GDM1 (cell line): ENCODE results near the gene KCNA3.

ENCODE experiments used
- DNase-seq: peaks from one replicate; lab custom pipeline; 2025; lab: John Stamatoyannopoulos, UW

Gene KCNA3

DNA sequence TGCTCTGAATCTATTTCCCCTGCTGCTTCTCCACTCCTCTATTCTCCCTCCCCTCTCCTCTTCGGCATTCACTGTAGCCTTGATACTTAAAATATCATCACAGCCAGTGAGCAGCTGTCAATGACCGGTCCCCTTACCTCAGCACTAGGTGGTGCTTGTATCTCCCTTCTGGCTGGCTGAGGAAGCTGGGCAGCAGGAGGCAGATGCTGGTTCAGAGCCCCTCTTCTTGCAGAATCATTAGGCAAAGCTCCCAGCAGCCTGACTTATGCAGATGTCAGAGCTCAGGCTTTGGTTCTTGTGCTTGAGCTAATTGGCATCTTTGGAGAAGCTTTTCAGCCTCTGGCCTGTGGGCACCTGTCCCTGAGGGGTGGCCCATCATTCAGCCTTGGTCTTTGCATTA is 36.7 kb downstream of the KCNA3 start:
- no peak for DNase-seq

- no peak for DNase-seq
Measured at GRCh38 chr1:110637475-110637874, 37.3 kb downstream of the KCNA3 start.

DNA sequence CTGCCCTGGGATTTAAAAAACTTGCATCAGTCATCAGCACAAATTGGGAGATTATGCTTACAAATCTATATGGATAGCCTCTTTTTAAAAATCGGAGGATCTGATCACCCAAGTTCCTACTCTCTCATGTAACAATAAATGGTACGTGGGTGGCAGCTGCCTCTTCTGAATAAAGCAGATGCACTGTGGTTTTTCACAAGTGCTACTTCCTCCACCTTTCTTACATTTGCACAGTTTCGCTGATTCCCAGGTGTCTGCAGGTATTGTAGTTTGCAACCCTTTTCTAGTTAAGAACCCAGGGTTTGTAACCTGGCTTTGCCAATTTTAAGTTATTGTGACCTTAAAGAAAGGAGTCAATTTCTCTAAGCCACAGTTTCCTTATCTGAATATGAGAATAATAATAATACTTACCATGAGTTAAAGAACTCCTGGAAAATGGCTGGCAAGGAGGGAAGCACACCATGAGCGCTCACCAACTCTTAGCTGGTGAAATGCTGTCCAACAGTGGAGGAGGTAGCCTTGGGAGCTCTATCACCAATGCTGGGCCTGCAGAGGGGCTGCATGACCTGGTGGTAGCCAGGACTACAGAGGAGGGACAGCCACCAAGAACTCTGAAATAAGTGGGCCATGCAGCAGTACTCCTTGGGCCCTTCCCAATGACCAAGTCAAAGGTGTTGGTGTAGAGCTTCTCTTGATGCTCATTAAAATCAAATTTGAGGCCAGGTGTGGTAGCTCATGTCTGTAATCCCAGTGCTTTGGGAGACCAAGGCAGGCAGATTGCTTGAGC is 38.4 kb downstream of the KCNA3 start:
- DNase-seq, result no peak

- DNase-seq, result no peak
Measured at GRCh38 chr1:110635434-110635833, 39.3 kb downstream of the KCNA3 start.

GRCh38 chr1:110634455-110635311 is 40.1 kb downstream of the KCNA3 start:
- DNase-seq, result no peak

DNA sequence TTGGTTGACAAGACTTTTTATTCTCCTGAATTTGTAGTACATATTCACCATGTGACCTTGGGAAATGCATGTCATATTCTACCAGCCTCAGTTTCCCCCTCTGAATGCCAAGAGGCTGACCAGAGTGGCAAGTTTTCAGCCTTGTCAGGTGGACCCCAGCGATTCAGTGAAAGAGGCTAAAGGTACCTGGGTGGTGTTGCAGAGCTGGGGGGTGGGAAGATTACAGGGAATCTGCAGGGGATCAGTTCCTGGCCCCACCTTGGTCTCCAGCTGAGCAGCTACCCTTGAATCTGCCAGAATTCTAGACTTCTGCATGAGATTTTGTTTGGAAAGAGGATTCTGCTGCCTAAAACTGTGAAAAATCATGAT is 40.7 kb downstream of the KCNA3 start:
- no peak for DNase-seq

GRCh38 chr1:110633646-110634030 is 41.1 kb downstream of the KCNA3 start:
- no peak for DNase-seq

DNA sequence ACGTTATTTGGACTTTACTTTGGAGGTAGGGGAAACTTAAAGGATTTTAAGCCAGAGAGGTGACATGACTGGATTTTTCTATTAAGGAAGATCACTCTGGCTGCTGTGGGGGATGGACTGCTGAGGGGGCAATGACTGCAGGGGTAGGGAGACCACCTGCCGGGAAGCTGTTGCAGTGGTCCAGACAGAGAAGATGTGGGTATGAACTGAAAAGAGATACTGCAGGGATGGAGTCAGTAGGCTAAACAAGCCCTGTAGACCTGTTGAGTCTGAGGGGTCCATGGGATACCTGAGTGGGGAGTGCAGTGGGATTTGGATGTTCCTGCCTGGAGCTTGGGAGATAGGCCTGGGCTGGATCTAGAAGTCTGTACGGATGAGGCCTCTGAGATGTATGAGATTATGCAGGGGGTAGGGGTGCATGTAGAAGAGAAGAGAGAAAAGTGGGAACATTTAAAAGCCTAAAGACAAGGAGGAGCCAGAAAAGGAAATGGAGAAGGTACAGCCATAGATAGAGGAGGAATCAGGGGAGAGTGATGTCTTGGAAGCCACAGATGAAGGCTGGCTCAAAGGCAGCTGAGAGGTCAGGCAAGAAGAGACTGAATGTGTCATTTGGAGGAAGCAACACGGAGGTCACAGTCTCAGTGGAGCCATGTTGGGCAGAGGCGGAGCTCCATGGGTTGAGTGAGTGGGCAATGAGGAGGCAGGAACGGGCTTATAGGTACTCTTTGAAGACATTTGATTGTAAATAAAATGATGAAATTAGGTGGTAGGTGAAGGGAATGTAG is 42.7 kb downstream of the KCNA3 start:
- DNase-seq, result no peak

- DNase-seq, result peak; percentile 31
Measured at GRCh38 chr1:110630839-110631663, 43.7 kb downstream of the KCNA3 start.

- no peak for DNase-seq
Measured at GRCh38 chr1:110628323-110629105, 46.2 kb downstream of the KCNA3 start.

DNA sequence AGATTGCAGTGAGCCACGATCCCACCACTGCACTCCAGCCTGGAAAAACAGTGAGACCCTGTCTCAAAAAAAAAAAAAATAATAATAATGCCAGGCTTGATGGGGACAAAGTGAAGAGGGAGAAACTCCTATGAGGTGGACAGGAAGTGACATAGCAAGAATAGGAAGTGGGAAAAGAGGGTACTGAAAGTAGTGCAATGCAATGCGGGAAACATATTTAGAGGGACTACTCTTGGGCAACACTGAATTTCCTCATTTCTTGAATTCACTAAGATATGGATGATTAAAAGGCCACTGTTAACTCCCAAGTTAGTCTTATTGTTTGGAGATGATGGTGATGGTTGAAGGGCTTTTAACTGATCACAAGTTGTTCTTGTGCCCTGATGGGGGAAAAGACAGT is 47.0 kb downstream of the KCNA3 start:
- no peak for DNase-seq

GRCh38 chr1:110626889-110627288 is 47.9 kb downstream of the KCNA3 start:
- DNase-seq, result no peak
